ENCODE measurements around the gene FAP. TPM values are rescaled to one million over a fixed set of nuclear protein-coding genes. Genes with fewer than 3 reads are reported as not detected.

FAP gene
- total and polyA plus RNA-seq, 2 of the 8 experiments (the other 6 are each of a cell fraction or from before 2014, with no cell fraction given): not detected

GRCh38 chr2:162210385-162210784 lies 32.9 kb downstream of the FAP start:
- Histone ChIP-seq H3K36me3 (ENCODE audit: control insufficient read depth in 2 of 4, insufficient read depth in 4 of 4, low read length in 3 of 4) (no peaks in the 10 kb centered on the region), H3K9me3 (ENCODE audit: insufficient read depth in 2 of 2, low read depth in 1 of 2, low read length in 1 of 2) (no peaks in the 10 kb centered on the region), H3K4me2 (ENCODE audit: insufficient read depth in 1 of 2, low read depth in 2 of 2, low read length in 2 of 2) (no peak overlapping the region), H2BK12ac (ENCODE audit: low read depth, low read length) (no peak overlapping the region), H3K23me2 (ENCODE audit: low read depth, low read length) (no peaks in the 10 kb centered on the region), H4K5ac (ENCODE audit: insufficient read length, low read depth, low read length) (no peak overlapping the region), H3K56ac (replicated peaks; ENCODE audit: insufficient read length, low read depth, low read length) (no peak overlapping the region), H3K14ac (ENCODE audit: insufficient read length) (no peak overlapping the region), H3K18ac (ENCODE audit: extremely low read depth, low read length) (no peak overlapping the region), H3K79me1 (ENCODE audit: low read depth, low read length) (no peaks in the 10 kb centered on the region), H2AK5ac (ENCODE audit: low read depth, low read length) (no peak overlapping the region), H3K27me3 (replicated peaks in 1 of 4; ENCODE audit: control insufficient read depth in 3 of 4, extremely low read depth in 1 of 4, insufficient read depth in 3 of 4, low read length in 3 of 4) (no peaks in the 10 kb centered on the region), H3K27ac (ENCODE audit: low read depth, low read length) (no peak overlapping the region), H4K91ac (replicated peaks; ENCODE audit: insufficient read length, low read length) (no peak overlapping the region), H3K4me3 (ENCODE audit: extremely low read depth in 1 of 4, insufficient read depth in 2 of 4, low read depth in 3 of 4, low read length in 4 of 4) (no peak overlapping the region), H2BK15ac (ENCODE audit: low read length) (no peak overlapping the region), H3K9ac (replicated peaks in 1 of 4; ENCODE audit: extremely low read depth in 1 of 4, low read depth in 3 of 4, low read length in 3 of 4) (no peak overlapping the region), H4K20me1 (replicated peaks in 1 of 2; ENCODE audit: control insufficient read depth in 1 of 2, insufficient read depth in 2 of 2, low read length in 2 of 2) (no peaks in the 10 kb centered on the region), H3K23ac (ENCODE audit: insufficient read length) (no peak overlapping the region), H2AFZ (ENCODE audit: low read length) (no peak overlapping the region), H3K4ac (replicated peaks; ENCODE audit: insufficient read length, low read depth, low read length) (no peak overlapping the region), H2BK20ac (ENCODE audit: low read length) (no peak overlapping the region), H3K79me2 (ENCODE audit: control insufficient read depth in 1 of 2, insufficient read depth in 2 of 2, low read length in 2 of 2) (no peaks in the 10 kb centered on the region), H4K8ac (ENCODE audit: extremely low read depth, insufficient read depth, low read length) (no peak overlapping the region), H2BK120ac (replicated peaks; ENCODE audit: low read depth, low read length) (no peak overlapping the region), H3K4me1 (replicated peaks in 1 of 4; ENCODE audit: control insufficient read depth in 3 of 4, insufficient read depth in 4 of 4, low read length in 3 of 4) (no peaks in the 10 kb centered on the region), H2BK5ac (ENCODE audit: low read depth, low read length) (no peak overlapping the region)
- DNase-seq (ENCODE audit: low read depth in 1 of 2, low spot score in 2 of 2): no peak
- no peak for TF ChIP-seq CBX5 (IDR thresholded peaks at IDR 0.05; ENCODE audit: low read depth, low read length)
- no peak for TF ChIP-seq MAX (IDR thresholded peaks at IDR 0.05)
- TF ChIP-seq SAP30 (IDR thresholded peaks at IDR 0.05; ENCODE audit: insufficient read depth, insufficient replicate concordance, low read length): no peak
- TF ChIP-seq E2F6 (IDR thresholded peaks at IDR 0.05): no peak
- TF ChIP-seq SIRT6 (IDR thresholded peaks at IDR 0.05; ENCODE audit: low read length): no peak
- ChIA-PET CTCF (ENCODE audit: partially characterized antibody) (interaction anchor here (0.9 to 2.7 kb wide), 4 partner anchors 9 to 88 kb away, joined by 3 to 14 read pairs (median 4); no protein-coding TSS in a partner anchor), POLR2A (ENCODE audit: partially characterized antibody) (no interaction called here)
- FAIRE-seq: no peak

Data from H1 (cell line).